K562 (cell line): ENCODE results near the gene CEP41. TPM values are rescaled to one million over a fixed set of nuclear protein-coding genes. Genes with fewer than 3 reads are reported as not detected.

Experiments
- ATAC-seq: fragments of 200-7000 bp; cut with Tn5 transposase; 3 replicates; pipeline ENCODE4 v1.9.1; 2020; ENCODE audit warnings: moderate library complexity
- BruUV-seq: library from RNA; stranded (reverse); fragments of 400-500 nt; replicated peaks from 2 replicates; lab custom pipeline; 2021; lab: Mats Ljungman, UMichigan
- CTCF ChIA-PET: fragments of 300-600 bp; formaldehyde crosslinking; extraction: SDS; loops from one replicate; lab custom pipeline; 2021; ENCODE audit warnings: low intra/inter-chr PET ratio; lab: Yijun Ruan, JAX
- POLR2A ChIA-PET: fragments of 300-600, 350-650 bp; sonication (Branson Sonifier 250); formaldehyde crosslinking; extraction: SDS; loops from one replicate; lab custom pipeline; 2021; ENCODE audit warnings: antibody characterized with exemption, inconsistent platforms; lab: Yijun Ruan, JAX
- DNase-seq, 4 experiments: peaks; one replicate each; pipeline versions ENCODE4 v3.0.0 to v3.0.0-alpha.2; 2011 to 2018; ENCODE audit warnings: low spot score in 3 of 4, mixed read lengths in 3 of 4; ENCODE audit errors: extremely low read depth in 1 of 4
- FAIRE-seq: peaks from 2 replicates; lab custom pipeline; 2011; peaks lifted over from hg19 to GRCh38; lab: Jason Lieb, UNC
- H2AFZ ChIP-seq: 2 replicates; pipeline ENCODE4 v1.6.0; 2011; ENCODE audit warnings: low read depth, low read length, control low read depth, inconsistent platforms
- H3K27ac ChIP-seq: fragments of 200-600 bp; 3 replicates; pipeline ENCODE4 v1.8.0; 2011; ENCODE audit warnings: low read depth, mild to moderate bottlenecking, control low read depth, inconsistent platforms, low read length, moderate library complexity, mixed read lengths; ENCODE audit errors: extremely low read depth
- H3K27me3 ChIP-seq, 2 experiments: fragments of 300-600 bp in 1 of 2; 2 replicates in 1 of 2; 3 replicates in 1 of 2; pipeline versions ENCODE4 v1.6.0 to v1.8.0; 2011; ENCODE audit warnings: inconsistent platforms in 2 of 2, low read length in 2 of 2, mild to moderate bottlenecking in 1 of 2, mixed read lengths in 1 of 2, moderate library complexity in 1 of 2; ENCODE audit not compliant: control insufficient read depth in 2 of 2, insufficient read depth in 2 of 2
- H3K36me3 ChIP-seq: fragments of 300-600 bp; 3 replicates; pipeline ENCODE4 v1.8.0; 2011; ENCODE audit warnings: mild to moderate bottlenecking, low read length, inconsistent platforms; ENCODE audit not compliant: control insufficient read depth, insufficient read depth
- H3K4me1 ChIP-seq, 2 experiments: fragments of 200-600 bp in 1 of 2; replicated peaks in 1 of 2; 2 replicates in 1 of 2; 3 replicates in 1 of 2; pipeline versions ENCODE4 v1.5.1 to v1.8.0; 2011; ENCODE audit warnings: inconsistent platforms in 2 of 2, low read length in 2 of 2, mild to moderate bottlenecking in 1 of 2, mixed read lengths in 1 of 2, moderate library complexity in 1 of 2; ENCODE audit not compliant: control insufficient read depth in 2 of 2, insufficient read depth in 2 of 2
- H3K4me2 ChIP-seq: 2 replicates; pipeline ENCODE4 v1.6.1; 2011; ENCODE audit warnings: low read length, control low read depth, inconsistent platforms, mixed read lengths; ENCODE audit not compliant: insufficient read depth
- H3K4me3 ChIP-seq: fragments of 200-600 bp; sonication (generic), shearing (Covaris generic); 2 replicates; pipeline ENCODE4 v1.5.1; 2016; ENCODE audit warnings: control low read depth, inconsistent platforms
- H3K79me2 ChIP-seq: fragments of 200-600 bp; 3 replicates; pipeline ENCODE4 v1.8.0; 2011; ENCODE audit warnings: low read length, inconsistent platforms; ENCODE audit not compliant: control insufficient read depth, insufficient read depth
- H3K9ac ChIP-seq, 2 experiments: 2 replicates each; pipeline versions ENCODE4 v1.6.0 to v1.6.1; 2011; ENCODE audit warnings: low read depth in 2 of 2, low read length in 2 of 2, control low read depth in 1 of 2, inconsistent platforms in 1 of 2, mild to moderate bottlenecking in 1 of 2, mixed read lengths in 1 of 2; ENCODE audit not compliant: insufficient read depth in 1 of 2
- H3K9me1 ChIP-seq: one replicate; pipeline ENCODE4 v1.6.0; 2011; ENCODE audit warnings: inconsistent platforms, mild to moderate bottlenecking, low read length, moderate library complexity; ENCODE audit not compliant: control insufficient read depth, insufficient read depth
- H3K9me3 ChIP-seq: replicated peaks from 2 replicates; pipeline ENCODE4 v1.5.1; 2011; ENCODE audit warnings: low read depth, low read length, inconsistent platforms; ENCODE audit not compliant: control insufficient read depth, insufficient read depth
- H4K20me1 ChIP-seq: replicated peaks from 2 replicates; pipeline ENCODE4 v1.6.1; 2011; ENCODE audit warnings: low read length, inconsistent platforms, mixed read lengths; ENCODE audit not compliant: control insufficient read depth, insufficient read depth
- ARHGAP35 ChIP-seq: fragments of 450-650 bp; IDR thresholded peaks from 2 replicates; pipeline ENCODE4 v1.6.1; 2018; ENCODE audit not compliant: partially characterized antibody
- ARID1B ChIP-seq: fragments of 450-650 bp; IDR thresholded peaks from 2 replicates; pipeline ENCODE4 v1.6.1; 2016; ENCODE audit warnings: antibody characterized with exemption, mild to moderate bottlenecking, inconsistent platforms
- CBFA2T2 ChIP-seq: fragments of 450-650 bp; conservative IDR thresholded peaks from 2 replicates; pipeline ENCODE4 v1.6.1; 2017; ENCODE audit warnings: mild to moderate bottlenecking
- CBFA2T3 ChIP-seq: fragments of 450-650 bp; IDR thresholded peaks from 2 replicates; pipeline ENCODE4 v1.6.1; 2017
- EHMT2 ChIP-seq: fragments of 450-650 bp; IDR thresholded peaks from 2 replicates; pipeline ENCODE4 v1.6.1; 2018; ENCODE audit warnings: antibody characterized with exemption
- RBM25 ChIP-seq: fragments of 200-400 bp; formaldehyde crosslinking; IDR thresholded peaks from 2 replicates; pipeline ENCODE4 v1.6.1; 2018; ENCODE audit warnings: low read length, low read depth, moderate library complexity; ENCODE audit not compliant: severe bottlenecking
- RNF2 ChIP-seq: sonication (generic); IDR thresholded peaks from 2 replicates; pipeline ENCODE4 v1.6.1; 2016
- SAP30 ChIP-seq: fragments of 200-600 bp; sonication (generic); IDR thresholded peaks from 2 replicates; pipeline ENCODE4 v1.6.1; 2012; ENCODE audit warnings: borderline replicate concordance, low read depth, mild to moderate bottlenecking, moderate library complexity, low read length, control low read depth, inconsistent platforms; ENCODE audit not compliant: insufficient read depth, poor library complexity, severe bottlenecking
- SPI1 ChIP-seq: IDR thresholded peaks from 2 replicates; pipeline ENCODE4 v1.6.1; 2011; ENCODE audit warnings: low read depth, low read length, control low read depth, borderline replicate concordance
- TAL1 ChIP-seq: fragments of 450-650 bp; IDR thresholded peaks from 2 replicates; pipeline ENCODE4 v1.6.1; 2016; ENCODE audit warnings: mild to moderate bottlenecking
- TEAD4 ChIP-seq, 2 experiments: sonication (generic) in 1 of 2; formaldehyde crosslinking in 1 of 2; IDR thresholded peaks; 2 replicates each; pipeline versions ENCODE4 v1.6.1 to v1.8.0; 2012 to 2022; ENCODE audit warnings: borderline replicate concordance in 1 of 2, inconsistent platforms in 1 of 2, low read length in 1 of 2, mild to moderate bottlenecking in 1 of 2, missing genetic modification reagents in 1 of 2
- ZEB2 ChIP-seq: fragments of 450-650 bp; IDR thresholded peaks from 2 replicates; pipeline ENCODE4 v1.6.1; 2016
- WGBS: fragments of 100-300 bp; shearing (Covaris generic); methylation state at CpG from one replicate; pipeline ENCODE4 v1.1.6; 2016; ENCODE audit warnings: low coverage, mixed read lengths; ENCODE audit not compliant: insufficient coverage; ENCODE audit errors: missing lambda C conversion rate; 5-methylcytosine and 5-hydroxymethylcytosine counted together
- in situ Hi-C: fragments of 300-500 bp; cut with MboI; formaldehyde crosslinking; loops from 4 replicates; pipeline ENCODE4 v1.15.0; 2018; ENCODE audit warnings: inconsistent platforms, mixed read lengths
- intact Hi-C: fragments of 100-400 bp; cut with micrococcal nuclease; formaldehyde crosslinking; loops from 2 replicates; pipeline ENCODE4 v1.14.2; 2022
- polyA plus RNA-seq, 8 experiments: library from polyadenylated mRNA; depleted of rRNA in 4 of 8; stranded (reverse) in 5 of 8; unstranded in 3 of 8; fragments of >200 nt; fragmentation: Nextera tagmentation in 2 of 8; fragmentation: Illumina TruSeq in 1 of 8; extraction: Ambion mirVana in 2 of 8; extraction: Trizol in 1 of 8; gene quantifications; 2 replicates each; pipeline versions ENCODE4 v1.2.1 to v1.2.3, GENCODE V29; 2011 to 2014; ENCODE audit warnings: inconsistent platforms in 1 of 8, missing spikeins in 1 of 8
- total RNA-seq, 7 experiments: library from RNA; depleted of rRNA in 6 of 7; stranded (reverse); fragments of >200 nt in 6 of 7; fragmentation: Illumina TruSeq in 2 of 7; extraction: Trizol in 2 of 7; gene quantifications; 2 replicates each; pipeline versions ENCODE4 v1.2.1 to v1.2.3, GENCODE V29; 2011 to 2021; ENCODE audit warnings: low replicate concordance in 1 of 7
- TF ChIP-seq, protein P1 (sequence below): sonication (generic); formaldehyde crosslinking; IDR thresholded peaks from 2 replicates; pipeline ENCODE4 v1.8.1; 2022; ENCODE audit warnings: missing genetic modification reagents
- TF ChIP-seq, protein P2 (sequence below): fragments of 200-800 bp; sonication (Bioruptor generic); IDR thresholded peaks from 2 replicates; pipeline ENCODE4 v1.6.1; 2016; ENCODE audit warnings: missing genetic modification characterization, missing compliant biosample characterization

Gene CEP41
- total and polyA plus RNA-seq, 9 of the 15 experiments (the other 6 are each of a cell fraction or from before 2014, with no cell fraction given) = 1.5 to 15.5 (median 6.4) TPM

DNA sequence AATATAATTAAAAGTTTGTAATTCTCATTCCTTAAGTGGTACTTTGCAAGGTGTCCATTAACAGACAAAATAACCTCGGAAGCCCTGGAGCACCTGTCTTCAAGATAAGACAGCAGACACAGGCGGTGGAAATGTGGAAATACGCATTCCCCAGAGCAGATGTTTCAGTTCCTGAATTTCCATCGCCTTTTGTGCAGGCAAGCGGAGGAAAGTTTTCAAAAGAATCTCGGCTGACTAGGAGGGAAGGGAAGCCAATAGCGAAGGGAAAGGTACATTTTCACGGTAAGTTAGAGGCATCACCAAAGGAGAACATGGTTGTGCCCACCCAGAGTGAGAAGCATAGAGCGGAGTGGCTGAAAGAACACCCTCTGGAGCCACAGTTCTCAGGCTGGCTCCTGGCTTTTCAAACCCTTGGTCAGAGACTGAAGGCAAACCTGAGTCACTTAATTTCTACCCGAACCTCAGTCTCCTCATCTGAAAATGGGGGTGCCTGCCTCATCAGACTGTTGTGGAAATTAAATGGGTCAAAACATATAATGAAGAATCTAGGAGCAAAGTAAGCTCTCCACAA, 46.9 kb downstream of the CEP41 start:
- Histone ChIP-seq H4K20me1 (no peaks in the 10 kb centered on the region), H3K9ac (no peak overlapping the region), H3K4me3 (no peak overlapping the region), H2AFZ (no peak overlapping the region), H3K27me3 (peaks cover 3 to 15% of the 10 kb centered on the region in 2 experiments; a peak in 3 of 5 replicates), H3K4me2 (no peak overlapping the region), H3K79me2 (no peaks in the 10 kb centered on the region), H3K27ac (no peak overlapping the region), H3K9me3 (no peaks in the 10 kb centered on the region), H3K9me1 (no peaks in the 10 kb centered on the region), H3K4me1 (peaks cover 0 to 8% of the 10 kb centered on the region in 2 experiments; a peak in 3 of 5 replicates), H3K36me3 (no peaks in the 10 kb centered on the region)
- CTCF ChIA-PET = no interaction called here
- POLR2A ChIA-PET = interaction anchor here (0.6 to 1.1 kb wide), 2 partner anchors 34 to 1274 kb away, joined by 3 read pairs; no protein-coding TSS in a partner anchor
- ATAC-seq (peak; percentile 8; the same call in 1 of the 3 replicates), FAIRE-seq (no peak), DNase-seq (no peak)
- BruUV-seq = no TSS peak
- TF ChIP-seq ARID1B (0 out of 2 replicates have a peak, but pooled peaks have one; percentile 20), SPI1 (peak; percentile 38; the same call in 1 of the 2 replicates), TEAD4 (IDR thresholded peaks at IDR 0.05; ENCODE audit: low read length) (peak; percentile 81; the same call in 1 of the 2 replicates), TEAD4 (CRISPR knock-in tag; IDR thresholded peaks at IDR 0.05; ENCODE audit: borderline replicate concordance) (no peak), EHMT2 (no peak), RBM25 (peak; percentile 22), CBFA2T3 (peak; percentile 49; the same call in 1 of the 2 replicates), ZEB2 (peak; percentile 24; the same call in 1 of the 2 replicates), ARHGAP35 (no peak), CBFA2T2 (peak; percentile 26; the same call in 1 of the 2 replicates), TAL1 (peak; percentile 44; the same call in 1 of the 2 replicates), RNF2 (0 out of 2 replicates have a peak, but pooled peaks have one; percentile 2), SAP30 (no peak)
- TF ChIP-seq, protein P1, sequence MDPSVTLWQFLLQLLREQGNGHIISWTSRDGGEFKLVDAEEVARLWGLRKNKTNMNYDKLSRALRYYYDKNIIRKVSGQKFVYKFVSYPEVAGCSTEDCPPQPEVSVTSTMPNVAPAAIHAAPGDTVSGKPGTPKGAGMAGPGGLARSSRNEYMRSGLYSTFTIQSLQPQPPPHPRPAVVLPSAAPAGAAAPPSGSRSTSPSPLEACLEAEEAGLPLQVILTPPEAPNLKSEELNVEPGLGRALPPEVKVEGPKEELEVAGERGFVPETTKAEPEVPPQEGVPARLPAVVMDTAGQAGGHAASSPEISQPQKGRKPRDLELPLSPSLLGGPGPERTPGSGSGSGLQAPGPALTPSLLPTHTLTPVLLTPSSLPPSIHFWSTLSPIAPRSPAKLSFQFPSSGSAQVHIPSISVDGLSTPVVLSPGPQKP (CRISPR knock-in tag) = no peak
- TF ChIP-seq, protein P2, sequence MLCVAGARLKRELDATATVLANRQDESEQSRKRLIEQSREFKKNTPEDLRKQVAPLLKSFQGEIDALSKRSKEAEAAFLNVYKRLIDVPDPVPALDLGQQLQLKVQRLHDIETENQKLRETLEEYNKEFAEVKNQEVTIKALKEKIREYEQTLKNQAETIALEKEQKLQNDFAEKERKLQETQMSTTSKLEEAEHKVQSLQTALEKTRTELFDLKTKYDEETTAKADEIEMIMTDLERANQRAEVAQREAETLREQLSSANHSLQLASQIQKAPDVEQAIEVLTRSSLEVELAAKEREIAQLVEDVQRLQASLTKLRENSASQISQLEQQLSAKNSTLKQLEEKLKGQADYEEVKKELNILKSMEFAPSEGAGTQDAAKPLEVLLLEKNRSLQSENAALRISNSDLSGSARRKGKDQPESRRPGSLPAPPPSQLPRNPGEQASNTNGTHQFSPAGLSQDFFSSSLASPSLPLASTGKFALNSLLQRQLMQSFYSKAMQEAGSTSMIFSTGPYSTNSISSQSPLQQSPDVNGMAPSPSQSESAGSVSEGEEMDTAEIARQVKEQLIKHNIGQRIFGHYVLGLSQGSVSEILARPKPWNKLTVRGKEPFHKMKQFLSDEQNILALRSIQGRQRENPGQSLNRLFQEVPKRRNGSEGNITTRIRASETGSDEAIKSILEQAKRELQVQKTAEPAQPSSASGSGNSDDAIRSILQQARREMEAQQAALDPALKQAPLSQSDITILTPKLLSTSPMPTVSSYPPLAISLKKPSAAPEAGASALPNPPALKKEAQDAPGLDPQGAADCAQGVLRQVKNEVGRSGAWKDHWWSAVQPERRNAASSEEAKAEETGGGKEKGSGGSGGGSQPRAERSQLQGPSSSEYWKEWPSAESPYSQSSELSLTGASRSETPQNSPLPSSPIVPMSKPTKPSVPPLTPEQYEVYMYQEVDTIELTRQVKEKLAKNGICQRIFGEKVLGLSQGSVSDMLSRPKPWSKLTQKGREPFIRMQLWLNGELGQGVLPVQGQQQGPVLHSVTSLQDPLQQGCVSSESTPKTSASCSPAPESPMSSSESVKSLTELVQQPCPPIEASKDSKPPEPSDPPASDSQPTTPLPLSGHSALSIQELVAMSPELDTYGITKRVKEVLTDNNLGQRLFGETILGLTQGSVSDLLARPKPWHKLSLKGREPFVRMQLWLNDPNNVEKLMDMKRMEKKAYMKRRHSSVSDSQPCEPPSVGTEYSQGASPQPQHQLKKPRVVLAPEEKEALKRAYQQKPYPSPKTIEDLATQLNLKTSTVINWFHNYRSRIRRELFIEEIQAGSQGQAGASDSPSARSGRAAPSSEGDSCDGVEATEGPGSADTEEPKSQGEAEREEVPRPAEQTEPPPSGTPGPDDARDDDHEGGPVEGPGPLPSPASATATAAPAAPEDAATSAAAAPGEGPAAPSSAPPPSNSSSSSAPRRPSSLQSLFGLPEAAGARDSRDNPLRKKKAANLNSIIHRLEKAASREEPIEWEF (CRISPR knock-in tag) = no peak
- in situ Hi-C loops = no loop called here
- 13% methylated on average over 10 of the region's 10 CpGs for WGBS
- intact Hi-C loops = no loop called here
